ENCODE data around the gene ENTREP3. TPM values are rescaled to one million over a fixed set of nuclear protein-coding genes. Genes with fewer than 3 reads are reported as not detected.

ENTREP3 gene
- total RNA-seq, 1 experiment from 2014 or later, result 69.9 TPM

GRCh38 chr1:155296661-155297060 lies 41.4 kb upstream of the ENTREP3 start:
- no peaks in the 10 kb centered on the region for H3K9me3 ChIP-seq (ENCODE audit: control insufficient read depth in 1 of 2, insufficient read depth in 1 of 2, low read depth in 1 of 2, low read length in 2 of 2)
- intact Hi-C loops (cut with micrococcal nuclease), result no loop called here
- no peak overlapping the region for H3K4me3 ChIP-seq (replicated peaks in 1 of 2; ENCODE audit: low read depth in 1 of 2, low read length in 2 of 2)
- DNase-seq (ENCODE audit: low read depth, low spot score) (no peak), ATAC-seq (no peak)
- no peaks in the 10 kb centered on the region; a peak in 1 of 4 replicates for H3K4me1 ChIP-seq (ENCODE audit: control insufficient read depth in 1 of 2, insufficient read depth in 2 of 2, low read length in 2 of 2)
- no peak overlapping the region for H2AFZ ChIP-seq (ENCODE audit: low read depth, low read length, poor library complexity, severe bottlenecking)
- H3K79me2 ChIP-seq (ENCODE audit: insufficient read depth, low read length), result no peaks in the 10 kb centered on the region
- no peaks in the 10 kb centered on the region for H3K27me3 ChIP-seq (ENCODE audit: insufficient read depth, low read length)
- no peaks in the 10 kb centered on the region for H4K20me1 ChIP-seq (ENCODE audit: insufficient read depth)
- ChIA-PET CTCF (no interaction called here), POLR2A (no interaction called here), RAD21 (ENCODE audit: low non-redundant PET in 1 of 2, low total read pairs in 2 of 2, uncharacterized antibody in 2 of 2, unreplicated experiment in 2 of 2) (no interaction called here)
- TF ChIP-seq ZFX (IDR thresholded peaks at IDR 0.05) (no peak), ZNF274 (IDR thresholded peaks at IDR 0.05; ENCODE audit: low read depth, low read length) (no peak), EGR1 (IDR thresholded peaks at IDR 0.05; ENCODE audit: low read depth) (no peak), FOSL1 (IDR thresholded peaks at IDR 0.05; ENCODE audit: low read depth) (no peak), REST (IDR thresholded peaks at IDR 0.05; ENCODE audit: low read depth) (no peak), ATF3 (IDR thresholded peaks at IDR 0.05) (no peak), CBX3 (IDR thresholded peaks at IDR 0.05; ENCODE audit: low read depth) (no peak), SP1 (IDR thresholded peaks at IDR 0.05; ENCODE audit: low read depth) (no peak), SRF (IDR thresholded peaks at IDR 0.05; ENCODE audit: low read depth) (no peak)
- no TSS peak for BruUV-seq (replicated peaks)
- H3K9me2 ChIP-seq (ENCODE audit: insufficient read depth), result no peaks in the 10 kb centered on the region
- H3K4me2 ChIP-seq (ENCODE audit: low read length), result no peak overlapping the region
- H3K36me3 ChIP-seq (ENCODE audit: control insufficient read depth in 1 of 2, insufficient read depth in 2 of 2, low read length in 2 of 2), result no peaks in the 10 kb centered on the region
- H3K9ac ChIP-seq (ENCODE audit: low read length), result no peak overlapping the region
- H3K27ac ChIP-seq (ENCODE audit: low read depth, low read length), result no peak overlapping the region

All from HCT116 (cell line).